ENCODE measurements around the gene ATXN1. TPM values are rescaled to one million over a fixed set of nuclear protein-coding genes. Genes with fewer than 3 reads are reported as not detected.

ATXN1 gene
- polyA plus RNA-seq, 1 donor from 2014 or later: 28.2 TPM

DNA sequence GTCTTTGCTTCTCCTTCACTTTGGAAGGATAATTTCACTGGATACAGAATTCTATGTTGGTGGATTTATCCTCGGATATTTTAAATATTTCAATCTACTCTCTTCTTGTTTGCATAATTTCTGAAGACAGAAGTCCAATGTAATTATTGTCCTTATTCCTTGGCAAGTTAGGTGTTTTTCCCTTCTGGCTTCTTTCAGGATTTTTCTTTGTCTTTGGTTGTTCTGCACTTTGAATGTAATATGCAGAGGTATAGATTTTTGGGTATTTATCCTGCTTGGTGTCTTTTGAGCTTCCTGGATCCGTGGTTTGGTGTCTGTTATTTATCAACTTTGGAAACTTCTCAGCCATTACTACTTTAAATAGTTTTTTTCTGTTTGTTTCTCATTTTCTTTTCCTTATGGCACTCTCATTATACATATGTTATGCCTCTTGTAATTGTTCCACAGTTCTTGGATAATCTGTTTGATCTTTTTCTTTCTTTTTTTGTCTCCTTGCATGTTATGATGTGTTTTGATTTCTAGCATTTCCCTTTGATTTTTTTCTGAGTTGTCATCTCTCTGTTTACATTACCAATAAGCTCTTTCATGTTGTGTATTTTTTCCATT is 48.6 kb upstream of the ATXN1 start:
- Histone ChIP-seq H3K9me3 (ENCODE audit: low read length) (peaks cover 16% of the 10 kb centered on the region), H3K27me3 (ENCODE audit: insufficient read depth, low read depth, low read length) (no peaks in the 10 kb centered on the region), H3K9me2 (ENCODE audit: insufficient read depth, low read length) (no peaks in the 10 kb centered on the region), H4K20me1 (ENCODE audit: insufficient read depth) (no peaks in the 10 kb centered on the region), H3K4me2 (ENCODE audit: low read length) (no peak overlapping the region), H3K27ac (ENCODE audit: low read length) (no peak overlapping the region), H3K36me3 (ENCODE audit: insufficient read depth, low read length) (no peaks in the 10 kb centered on the region), H3K79me2 (replicated peaks; ENCODE audit: insufficient read depth, low read length) (no peaks in the 10 kb centered on the region), H2AFZ (ENCODE audit: low read depth, low read length) (no peak overlapping the region), H3K9ac (ENCODE audit: low read length) (no peak overlapping the region), H3F3A (ENCODE audit: insufficient read depth, low read length, poor library complexity, severe bottlenecking) (peaks cover 3% of the 10 kb centered on the region), H3K4me3 (ENCODE audit: low read length) (no peak overlapping the region)
- TF ChIP-seq SMC3 (conservative IDR thresholded peaks at IDR 0.05; ENCODE audit: poor library complexity): no peak
- no peak for TF ChIP-seq EZH2 (IDR thresholded peaks at IDR 0.05; ENCODE audit: borderline replicate concordance, insufficient read depth, low read length, poor library complexity, severe bottlenecking)
- TF ChIP-seq, protein P1, sequence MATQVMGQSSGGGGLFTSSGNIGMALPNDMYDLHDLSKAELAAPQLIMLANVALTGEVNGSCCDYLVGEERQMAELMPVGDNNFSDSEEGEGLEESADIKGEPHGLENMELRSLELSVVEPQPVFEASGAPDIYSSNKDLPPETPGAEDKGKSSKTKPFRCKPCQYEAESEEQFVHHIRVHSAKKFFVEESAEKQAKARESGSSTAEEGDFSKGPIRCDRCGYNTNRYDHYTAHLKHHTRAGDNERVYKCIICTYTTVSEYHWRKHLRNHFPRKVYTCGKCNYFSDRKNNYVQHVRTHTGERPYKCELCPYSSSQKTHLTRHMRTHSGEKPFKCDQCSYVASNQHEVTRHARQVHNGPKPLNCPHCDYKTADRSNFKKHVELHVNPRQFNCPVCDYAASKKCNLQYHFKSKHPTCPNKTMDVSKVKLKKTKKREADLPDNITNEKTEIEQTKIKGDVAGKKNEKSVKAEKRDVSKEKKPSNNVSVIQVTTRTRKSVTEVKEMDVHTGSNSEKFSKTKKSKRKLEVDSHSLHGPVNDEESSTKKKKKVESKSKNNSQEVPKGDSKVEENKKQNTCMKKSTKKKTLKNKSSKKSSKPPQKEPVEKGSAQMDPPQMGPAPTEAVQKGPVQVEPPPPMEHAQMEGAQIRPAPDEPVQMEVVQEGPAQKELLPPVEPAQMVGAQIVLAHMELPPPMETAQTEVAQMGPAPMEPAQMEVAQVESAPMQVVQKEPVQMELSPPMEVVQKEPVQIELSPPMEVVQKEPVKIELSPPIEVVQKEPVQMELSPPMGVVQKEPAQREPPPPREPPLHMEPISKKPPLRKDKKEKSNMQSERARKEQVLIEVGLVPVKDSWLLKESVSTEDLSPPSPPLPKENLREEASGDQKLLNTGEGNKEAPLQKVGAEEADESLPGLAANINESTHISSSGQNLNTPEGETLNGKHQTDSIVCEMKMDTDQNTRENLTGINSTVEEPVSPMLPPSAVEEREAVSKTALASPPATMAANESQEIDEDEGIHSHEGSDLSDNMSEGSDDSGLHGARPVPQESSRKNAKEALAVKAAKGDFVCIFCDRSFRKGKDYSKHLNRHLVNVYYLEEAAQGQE (IDR thresholded peaks at IDR 0.05; ENCODE audit: borderline replicate concordance): no peak
- no peak for TF ChIP-seq MXI1 (conservative IDR thresholded peaks at IDR 0.05; ENCODE audit: poor library complexity, severe bottlenecking)
- TF ChIP-seq, protein P2, sequence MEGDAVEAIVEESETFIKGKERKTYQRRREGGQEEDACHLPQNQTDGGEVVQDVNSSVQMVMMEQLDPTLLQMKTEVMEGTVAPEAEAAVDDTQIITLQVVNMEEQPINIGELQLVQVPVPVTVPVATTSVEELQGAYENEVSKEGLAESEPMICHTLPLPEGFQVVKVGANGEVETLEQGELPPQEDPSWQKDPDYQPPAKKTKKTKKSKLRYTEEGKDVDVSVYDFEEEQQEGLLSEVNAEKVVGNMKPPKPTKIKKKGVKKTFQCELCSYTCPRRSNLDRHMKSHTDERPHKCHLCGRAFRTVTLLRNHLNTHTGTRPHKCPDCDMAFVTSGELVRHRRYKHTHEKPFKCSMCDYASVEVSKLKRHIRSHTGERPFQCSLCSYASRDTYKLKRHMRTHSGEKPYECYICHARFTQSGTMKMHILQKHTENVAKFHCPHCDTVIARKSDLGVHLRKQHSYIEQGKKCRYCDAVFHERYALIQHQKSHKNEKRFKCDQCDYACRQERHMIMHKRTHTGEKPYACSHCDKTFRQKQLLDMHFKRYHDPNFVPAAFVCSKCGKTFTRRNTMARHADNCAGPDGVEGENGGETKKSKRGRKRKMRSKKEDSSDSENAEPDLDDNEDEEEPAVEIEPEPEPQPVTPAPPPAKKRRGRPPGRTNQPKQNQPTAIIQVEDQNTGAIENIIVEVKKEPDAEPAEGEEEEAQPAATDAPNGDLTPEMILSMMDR (IDR thresholded peaks at IDR 0.05; ENCODE audit: poor library complexity, severe bottlenecking): no peak

GRCh38 chr6:16807956-16808355 is 46.7 kb upstream of the ATXN1 start:
- no peaks in the 10 kb centered on the region for H3K27me3 ChIP-seq (ENCODE audit: insufficient read depth, low read depth, low read length)
- peaks cover 16% of the 10 kb centered on the region for H3K9me3 ChIP-seq (ENCODE audit: low read length)
- no peak overlapping the region for H3K4me3 ChIP-seq (ENCODE audit: low read length)
- H3K9ac ChIP-seq (ENCODE audit: low read length): no peak overlapping the region
- H3K79me2 ChIP-seq (replicated peaks; ENCODE audit: insufficient read depth, low read length): no peaks in the 10 kb centered on the region
- TF ChIP-seq, protein P2 (IDR thresholded peaks at IDR 0.05; ENCODE audit: poor library complexity, severe bottlenecking): no peak
- TF ChIP-seq, protein P1 (IDR thresholded peaks at IDR 0.05; ENCODE audit: borderline replicate concordance): no peak
- TF ChIP-seq EP300 (conservative IDR thresholded peaks at IDR 0.05; ENCODE audit: poor library complexity, severe bottlenecking) (no peak), POLR2AphosphoS5 (IDR thresholded peaks at IDR 0.05) (no peak), EZH2 (IDR thresholded peaks at IDR 0.05; ENCODE audit: borderline replicate concordance, insufficient read depth, low read length, poor library complexity, severe bottlenecking) (no peak), RAD21 (conservative IDR thresholded peaks at IDR 0.05) (no peak), TAF1 (IDR thresholded peaks at IDR 0.05; ENCODE audit: low read depth) (no peak), SMC3 (conservative IDR thresholded peaks at IDR 0.05; ENCODE audit: poor library complexity) (no peak), MXI1 (conservative IDR thresholded peaks at IDR 0.05; ENCODE audit: poor library complexity, severe bottlenecking) (no peak)
- H4K20me1 ChIP-seq (ENCODE audit: insufficient read depth): no peaks in the 10 kb centered on the region
- H3F3A ChIP-seq (ENCODE audit: insufficient read depth, low read length, poor library complexity, severe bottlenecking): peaks cover 3% of the 10 kb centered on the region
- no peaks in the 10 kb centered on the region for H3K36me3 ChIP-seq (ENCODE audit: insufficient read depth, low read length)
- no peaks in the 10 kb centered on the region for H3K9me2 ChIP-seq (ENCODE audit: insufficient read depth, low read length)
- H3K27ac ChIP-seq (ENCODE audit: low read length): no peak overlapping the region
- H3K4me2 ChIP-seq (ENCODE audit: low read length): no peak overlapping the region
- H2AFZ ChIP-seq (ENCODE audit: low read depth, low read length): no peak overlapping the region

All from neural cell (in vitro differentiated cells).